Heart left ventricle (tissue), 13 donors: Measurements from ENCODE around the gene AKAP13.

Source experiments
- CTCF ChIP-seq, 12 donors: fragments of 200-600 bp; sonication (generic) in 4 of 12; IDR thresholded peaks; one replicate each; pipeline versions ENCODE4 v1.5.0 to v1.8.0; 2018 to 2022; ENCODE audit warnings: antibody characterized with exemption in 12 of 12, mild to moderate bottlenecking in 5 of 12
- POLR2A ChIP-seq, 2 donors: fragments of 450-650 bp; IDR thresholded peaks; one replicate each; pipeline ENCODE4 v1.6.1; 2017; ENCODE audit warnings: antibody characterized with exemption in 2 of 2, mild to moderate bottlenecking in 2 of 2, moderate library complexity in 2 of 2
- donor health status: ischemic (EF 13 %, LVEDD 7.1; RV severe dilation, severe dysfunction).
- donor health status: DM: no; HTN: yes; CAD: no.
- donor health status: DM: no; HTN: no; CAD: no.
- donor health status: ischemic (EF 25% LVEDD 6.9; RV normal size, moderate dysfunction).
- donor health status: ischemic (EF 25% LVEDD 5.7; RV mildly dilated, moderate dysfunction).
- donor health status: ischemic (EF 35%, LVEDD 5.7; RV mildly dilated, moderate dysfunction).
- donor health status: nonischemic (EF 11% LVEDD 7.7; RV severe dilation, severe dysfunction).
- donor health status: DM: yes; HTN: yes; CAD: no.
- donor health status: PGD.
- donor health status: ischemic (EF 29% LVEDD 5.4; RV normal size, mild dysfunction).
- donor health status: nonischemic (EF 23%, LVEDD 6.1; RV moderate dilation, normal function).

DNA sequence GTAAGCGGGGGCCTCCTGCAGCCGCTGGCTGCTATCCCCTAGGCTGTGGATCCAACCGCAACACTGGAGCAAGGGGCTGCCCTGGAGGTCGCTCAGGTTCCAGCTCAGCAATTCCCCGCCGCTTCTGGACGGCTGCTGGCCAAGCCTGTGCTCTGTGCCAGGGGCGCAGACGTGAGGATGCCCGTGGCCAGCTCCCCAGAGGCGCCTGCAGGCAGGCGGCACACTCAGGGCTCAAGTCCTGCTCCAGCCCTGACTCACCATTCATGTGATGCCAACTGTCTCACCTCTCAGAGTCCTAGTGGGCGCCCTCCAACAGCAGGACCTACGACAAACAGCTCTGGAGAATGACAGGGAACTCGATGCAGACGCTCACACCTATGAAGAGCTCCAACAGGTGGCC lies 382.8 kb downstream of the AKAP13 start:
- TF ChIP-seq CTCF (IDR thresholded peaks at IDR 0.05) (no peak), POLR2A (IDR thresholded peaks at IDR 0.05) (no peak)
